ENCODE data around the gene DHX30.

DNA sequence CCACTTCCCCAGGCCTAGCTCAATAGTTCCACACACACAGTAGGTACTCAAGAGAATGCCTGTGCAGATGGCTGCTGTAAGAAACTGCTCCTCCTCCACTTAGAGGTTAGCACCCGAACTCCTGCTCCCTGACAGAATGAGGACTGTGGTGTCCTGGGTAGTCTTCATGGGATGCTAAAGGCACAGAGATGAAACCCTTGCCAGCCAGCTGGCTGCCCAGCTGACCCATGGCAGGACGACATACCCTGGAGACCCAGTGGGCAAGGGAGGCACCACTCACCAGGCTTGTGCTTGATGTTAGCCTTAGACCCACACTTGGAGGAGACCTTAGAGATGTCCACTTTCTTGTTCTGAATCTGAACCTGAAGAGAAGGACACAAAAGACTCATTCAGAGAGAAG lies 54.2 kb downstream of the DHX30 start:
- TF ChIP-seq, protein P1, sequence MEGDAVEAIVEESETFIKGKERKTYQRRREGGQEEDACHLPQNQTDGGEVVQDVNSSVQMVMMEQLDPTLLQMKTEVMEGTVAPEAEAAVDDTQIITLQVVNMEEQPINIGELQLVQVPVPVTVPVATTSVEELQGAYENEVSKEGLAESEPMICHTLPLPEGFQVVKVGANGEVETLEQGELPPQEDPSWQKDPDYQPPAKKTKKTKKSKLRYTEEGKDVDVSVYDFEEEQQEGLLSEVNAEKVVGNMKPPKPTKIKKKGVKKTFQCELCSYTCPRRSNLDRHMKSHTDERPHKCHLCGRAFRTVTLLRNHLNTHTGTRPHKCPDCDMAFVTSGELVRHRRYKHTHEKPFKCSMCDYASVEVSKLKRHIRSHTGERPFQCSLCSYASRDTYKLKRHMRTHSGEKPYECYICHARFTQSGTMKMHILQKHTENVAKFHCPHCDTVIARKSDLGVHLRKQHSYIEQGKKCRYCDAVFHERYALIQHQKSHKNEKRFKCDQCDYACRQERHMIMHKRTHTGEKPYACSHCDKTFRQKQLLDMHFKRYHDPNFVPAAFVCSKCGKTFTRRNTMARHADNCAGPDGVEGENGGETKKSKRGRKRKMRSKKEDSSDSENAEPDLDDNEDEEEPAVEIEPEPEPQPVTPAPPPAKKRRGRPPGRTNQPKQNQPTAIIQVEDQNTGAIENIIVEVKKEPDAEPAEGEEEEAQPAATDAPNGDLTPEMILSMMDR (conservative IDR thresholded peaks at IDR 0.05; ENCODE audit: low read depth, low read length): no peak
- TF ChIP-seq EZH2 (IDR thresholded peaks at IDR 0.05; ENCODE audit: borderline replicate concordance, low read depth, low read length, poor library complexity, severe bottlenecking): no peak
